A673 (cell line): ENCODE data around the gene KRTAP9-3. TPM values are rescaled to one million over a fixed set of nuclear protein-coding genes. Genes with fewer than 3 reads are reported as not detected.
"Not testable (repeated sequence)": the region's sequence is repeated elsewhere in the genome, so short reads cannot be mapped to it uniquely, and the experiment has no call there.

Experiments used
- BruUV-seq: library from RNA; stranded (reverse); fragments of 400-500 nt; replicated peaks from 2 replicates; lab custom pipeline; 2021; lab: Mats Ljungman, UMichigan
- CTCF ChIA-PET: fragments of 300-600 bp; sonication (Branson Sonifier 250); formaldehyde crosslinking; loops from one replicate; lab custom pipeline; 2022; ENCODE audit warnings: antibody characterized with exemption; lab: Charles Lee
- POLR2A ChIA-PET: fragments of 300-600 bp; sonication (Branson Sonifier 250); formaldehyde crosslinking; loops from one replicate; lab custom pipeline; 2022; ENCODE audit warnings: antibody characterized with exemption; ENCODE audit not compliant: low non-redundant PET; lab: Charles Lee
- DNase-seq: peaks from one replicate; pipeline ENCODE4 v3.0.0-alpha.2; 2015; ENCODE audit warnings: low spot score
- H3K27ac ChIP-seq: fragments of 200-600 bp; sonication (generic); 2 replicates; pipeline ENCODE4 v1.5.1; 2016; ENCODE audit warnings: mixed run types, low read depth, mild to moderate bottlenecking, mixed read lengths, antibody characterized with exemption, low read length; ENCODE audit not compliant: poor library complexity, severe bottlenecking
- H3K27me3 ChIP-seq: fragments of 200-600 bp; sonication (generic); replicated peaks from 2 replicates; pipeline ENCODE4 v1.6.1; 2017; ENCODE audit warnings: mixed run types, low read depth, mild to moderate bottlenecking, mixed read lengths, antibody characterized with exemption, low read length; ENCODE audit not compliant: insufficient read depth, poor library complexity
- H3K36me3 ChIP-seq: fragments of 200-600 bp; sonication (generic); 2 replicates; pipeline ENCODE4 v1.6.1; 2016; ENCODE audit warnings: mixed run types, mild to moderate bottlenecking, mixed read lengths, antibody characterized with exemption, low read length; ENCODE audit not compliant: insufficient read depth, poor library complexity, severe bottlenecking
- H3K4me1 ChIP-seq: fragments of 200-600 bp; sonication (generic); 2 replicates; pipeline ENCODE4 v1.6.1; 2017; ENCODE audit warnings: mixed run types, mild to moderate bottlenecking, mixed read lengths, antibody characterized with exemption, low read length; ENCODE audit not compliant: insufficient read depth, poor library complexity, severe bottlenecking
- H3K4me3 ChIP-seq: fragments of 200-600 bp; sonication (generic); 2 replicates; pipeline ENCODE4 v1.5.1; 2016; ENCODE audit warnings: low read depth, mixed run types, mild to moderate bottlenecking, mixed read lengths, low read length; ENCODE audit not compliant: poor library complexity, severe bottlenecking
- H3K9me3 ChIP-seq: fragments of 200-600 bp; sonication (generic); 2 replicates; pipeline ENCODE4 v1.6.1; 2016; ENCODE audit warnings: mixed run types, low read depth, mild to moderate bottlenecking, mixed read lengths, antibody characterized with exemption, low read length; ENCODE audit not compliant: poor library complexity, severe bottlenecking
- EZH2 ChIP-seq: fragments of 200-600 bp; sonication (generic); IDR thresholded peaks from 2 replicates; pipeline ENCODE4 v1.6.1; 2017; ENCODE audit warnings: borderline replicate concordance, low read depth, mild to moderate bottlenecking, mixed read lengths, antibody characterized with exemption, low read length; ENCODE audit not compliant: poor library complexity, severe bottlenecking
- intact Hi-C: fragments of 100-400 bp; cut with micrococcal nuclease; formaldehyde crosslinking; loops from one replicate; pipeline ENCODE4 v1.10.0; 2022; ENCODE audit not compliant: unreplicated experiment
- total RNA-seq: library from RNA; stranded (reverse); gene quantifications from 2 replicates; pipeline ENCODE4 v1.2.3, GENCODE V29; 2021
- TF ChIP-seq, protein P1 (sequence below): fragments of 300-800, 200-600 bp; sonication (generic); conservative IDR thresholded peaks from 2 replicates; pipeline ENCODE4 v1.5.1; 2017; ENCODE audit warnings: low read depth, mild to moderate bottlenecking, antibody characterized with exemption, low read length, moderate library complexity, mixed read lengths

KRTAP9-3 gene
- total RNA-seq, 1 experiment from 2014 or later: not detected

DNA sequence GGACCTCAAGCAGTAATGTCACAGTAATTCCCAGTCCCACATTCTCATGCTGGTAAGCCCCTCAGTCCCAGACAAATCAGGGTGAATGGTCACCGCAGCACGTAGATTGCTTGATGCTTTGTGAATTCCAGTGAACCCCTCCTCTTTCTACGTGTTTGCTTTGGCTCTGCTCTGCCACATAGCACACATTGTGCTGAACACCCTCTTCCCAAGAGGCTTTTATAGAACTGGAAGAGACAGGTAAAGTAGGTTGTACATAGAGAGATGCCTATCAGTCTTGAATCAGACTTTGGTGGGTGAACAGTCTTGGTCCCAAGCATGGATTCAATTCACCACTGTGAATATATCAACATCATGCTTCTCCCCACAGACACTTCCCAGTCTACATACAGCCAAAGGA is 32.4 kb downstream of the KRTAP9-3 start:
- BruUV-seq: no TSS peak
- CTCF ChIA-PET: no interaction called here
- Histone ChIP-seq H3K36me3 (no peaks in the 10 kb centered on the region), H3K27ac (no peak overlapping the region), H3K4me1 (no peaks in the 10 kb centered on the region), H3K9me3 (no peaks in the 10 kb centered on the region), H3K27me3 (no peaks in the 10 kb centered on the region), H3K4me3 (no peak overlapping the region)
- intact Hi-C loops: no loop called here
- TF ChIP-seq EZH2: no peak
- TF ChIP-seq, protein P1, sequence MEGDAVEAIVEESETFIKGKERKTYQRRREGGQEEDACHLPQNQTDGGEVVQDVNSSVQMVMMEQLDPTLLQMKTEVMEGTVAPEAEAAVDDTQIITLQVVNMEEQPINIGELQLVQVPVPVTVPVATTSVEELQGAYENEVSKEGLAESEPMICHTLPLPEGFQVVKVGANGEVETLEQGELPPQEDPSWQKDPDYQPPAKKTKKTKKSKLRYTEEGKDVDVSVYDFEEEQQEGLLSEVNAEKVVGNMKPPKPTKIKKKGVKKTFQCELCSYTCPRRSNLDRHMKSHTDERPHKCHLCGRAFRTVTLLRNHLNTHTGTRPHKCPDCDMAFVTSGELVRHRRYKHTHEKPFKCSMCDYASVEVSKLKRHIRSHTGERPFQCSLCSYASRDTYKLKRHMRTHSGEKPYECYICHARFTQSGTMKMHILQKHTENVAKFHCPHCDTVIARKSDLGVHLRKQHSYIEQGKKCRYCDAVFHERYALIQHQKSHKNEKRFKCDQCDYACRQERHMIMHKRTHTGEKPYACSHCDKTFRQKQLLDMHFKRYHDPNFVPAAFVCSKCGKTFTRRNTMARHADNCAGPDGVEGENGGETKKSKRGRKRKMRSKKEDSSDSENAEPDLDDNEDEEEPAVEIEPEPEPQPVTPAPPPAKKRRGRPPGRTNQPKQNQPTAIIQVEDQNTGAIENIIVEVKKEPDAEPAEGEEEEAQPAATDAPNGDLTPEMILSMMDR: no peak
- POLR2A ChIA-PET: no interaction called here
- no peak for DNase-seq

DNA sequence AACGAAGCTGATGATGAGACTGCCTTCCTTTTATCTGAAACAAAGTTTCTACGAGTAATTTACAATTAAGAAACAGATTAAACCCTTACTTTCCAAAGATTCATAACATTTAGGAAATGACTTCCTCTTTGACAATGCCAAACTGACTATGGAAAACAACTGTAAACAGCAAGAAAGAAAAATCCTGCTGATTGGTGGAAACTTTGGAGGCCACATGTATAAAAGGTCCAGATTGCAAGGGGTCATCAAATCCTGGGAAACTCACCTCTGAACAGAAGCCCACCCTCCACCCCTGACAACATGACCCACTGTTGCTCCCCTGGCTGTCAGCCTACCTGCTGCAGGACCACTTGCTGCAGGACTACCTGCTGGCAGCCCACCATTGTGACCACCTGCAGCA is 32.8 kb downstream of the KRTAP9-3 start, which contains the start of gene KRTAP9-6:
TSS of gene KRTAP9-6 (plus strand) at position 301 of the 400 bp plus-strand sequence. CDS start at position 301, 0 bp downstream.
- Histone ChIP-seq H3K27ac (no peak within 1 kb of the TSS), H3K27me3 (no peaks in the 10 kb centered on the region), H3K4me3 (no peak within 1 kb of the TSS), H3K9me3 (no peaks in the 10 kb centered on the region), H3K4me1 (no peaks in the 10 kb centered on the region), H3K36me3 (no peaks in the 10 kb centered on the region)
- CTCF ChIA-PET: no interaction called here
- TF ChIP-seq, protein P1: no peak
- TF ChIP-seq EZH2: no peak
- DNase-seq: no peak
- intact Hi-C loops: no loop called here
- BruUV-seq: no TSS peak
- POLR2A ChIA-PET: no interaction called here

DNA sequence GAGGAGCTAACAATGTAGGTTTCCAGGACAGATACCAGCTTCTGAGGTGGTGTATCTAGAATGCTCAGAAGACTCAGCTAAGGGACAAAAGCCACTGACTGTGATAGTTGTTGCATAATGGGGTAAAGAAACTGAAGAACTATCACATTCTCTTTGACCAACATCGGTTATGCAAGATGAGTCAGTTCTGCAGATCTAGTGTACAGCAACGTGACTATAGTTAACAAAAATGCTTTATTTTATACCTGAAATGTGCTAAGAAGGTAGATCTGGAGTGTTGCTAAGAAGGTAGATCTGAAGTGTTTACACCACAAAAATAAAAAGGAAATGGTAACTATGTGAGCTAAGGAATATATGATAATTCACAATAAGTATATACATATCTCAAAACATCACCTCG is 35.5 kb downstream of the KRTAP9-3 start:
- Histone ChIP-seq H3K9me3 (no peaks in the 10 kb centered on the region), H3K36me3 (no peaks in the 10 kb centered on the region), H3K4me1 (no peaks in the 10 kb centered on the region), H3K27ac (no peak overlapping the region), H3K27me3 (no peaks in the 10 kb centered on the region), H3K4me3 (no peak overlapping the region)
- ChIA-PET CTCF (no interaction called here), POLR2A (no interaction called here)
- DNase-seq: no peak
- no TSS peak for BruUV-seq
- intact Hi-C loops: no loop called here
- no peak for TF ChIP-seq EZH2
- TF ChIP-seq, protein P1: no peak

DNA sequence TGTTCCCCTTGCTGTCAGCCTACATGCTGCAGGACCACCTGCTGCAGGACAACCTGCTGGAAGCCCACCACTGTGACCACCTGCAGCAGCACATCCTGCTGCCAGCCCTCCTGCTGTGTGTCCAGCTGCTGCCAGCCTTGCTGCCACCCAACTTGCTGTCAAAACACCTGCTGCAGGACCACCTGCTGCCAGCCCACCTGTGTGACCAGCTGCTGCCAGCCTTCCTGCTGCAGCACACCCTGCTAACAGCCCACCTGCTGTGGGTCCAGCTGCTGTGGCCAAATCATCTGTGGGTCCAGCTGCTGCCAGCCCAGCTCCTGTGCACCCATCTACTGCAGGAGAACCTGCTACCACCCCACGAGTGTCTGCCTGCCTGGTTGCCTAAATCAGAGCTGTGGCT is 39.1 kb downstream of the KRTAP9-3 start:
- H3K4me1 ChIP-seq, DNase-seq, H3K9me3 ChIP-seq, CTCF ChIA-PET, intact Hi-C loops, BruUV-seq, H3K27ac ChIP-seq, H3K27me3 ChIP-seq, H3K4me3 ChIP-seq, POLR2A ChIA-PET, H3K36me3 ChIP-seq: not testable (repeated sequence)
